HepG2 (cell line): Measurements from ENCODE around the gene HDDC3. TPM values are rescaled to one million over a fixed set of nuclear protein-coding genes. Genes with fewer than 3 reads are reported as not detected.

Experiments used
- ATAC-seq: fragments of 200-7000 bp; cut with Tn5 transposase; 3 replicates; pipeline ENCODE4 v1.9.1; 2020; ENCODE audit warnings: mild to moderate bottlenecking, moderate library complexity
- BruUV-seq: library from RNA; stranded (reverse); fragments of 400-500 nt; replicated peaks from 2 replicates; lab custom pipeline; 2021; lab: Mats Ljungman, UMichigan
- CTCF ChIA-PET: fragments of 300-600 bp; formaldehyde crosslinking; extraction: SDS; loops from one replicate; lab custom pipeline; 2021; ENCODE audit warnings: low total read pairs, inconsistent platforms, low intra/inter-chr PET ratio; lab: Yijun Ruan, JAX
- POLR2A ChIA-PET: fragments of 350-600 bp; sonication (Branson Sonifier 250); formaldehyde crosslinking; loops from one replicate; lab custom pipeline; 2020; ENCODE audit warnings: antibody characterized with exemption, inconsistent platforms; lab: Yijun Ruan, JAX
- DNase-seq: peaks from one replicate; pipeline ENCODE4 v3.0.0-alpha.2; 2015; ENCODE audit warnings: low spot score
- FAIRE-seq: peaks from 3 replicates; lab custom pipeline; 2011; peaks lifted over from hg19 to GRCh38; lab: Jason Lieb, UNC
- H2AFZ ChIP-seq: one replicate; pipeline ENCODE4 v1.6.1; 2011; ENCODE audit warnings: low read length, inconsistent platforms
- H3K27ac ChIP-seq: fragments of 300-600 bp; 3 replicates; pipeline ENCODE4 v1.8.0; 2011; ENCODE audit warnings: mixed run types, mild to moderate bottlenecking, mixed read lengths, low read length, inconsistent platforms; ENCODE audit not compliant: insufficient read depth; ENCODE audit errors: extremely low read length
- H3K27me3 ChIP-seq, 2 experiments: fragments of 200-600 bp in 1 of 2; 2 replicates in 1 of 2; 3 replicates in 1 of 2; pipeline versions ENCODE4 v1.6.0 to v1.8.0; 2011; ENCODE audit warnings: low read length in 2 of 2, mild to moderate bottlenecking in 2 of 2, moderate library complexity in 2 of 2, inconsistent platforms in 1 of 2; ENCODE audit not compliant: insufficient read depth in 2 of 2, control insufficient read depth in 1 of 2
- H3K36me3 ChIP-seq, 2 experiments: fragments of 200-600 bp in 1 of 2; replicated peaks in 1 of 2; 2 replicates in 1 of 2; 3 replicates in 1 of 2; pipeline versions ENCODE4 v1.5.1 to v1.8.0; 2011; ENCODE audit warnings: low read length in 2 of 2, inconsistent platforms in 1 of 2; ENCODE audit not compliant: insufficient read depth in 2 of 2, control insufficient read depth in 1 of 2
- H3K4me1 ChIP-seq: 2 replicates; pipeline ENCODE4 v1.5.1; 2012; ENCODE audit warnings: low read length, inconsistent platforms; ENCODE audit not compliant: insufficient read depth
- H3K4me2 ChIP-seq: 2 replicates; pipeline ENCODE4 v1.6.0; 2011; ENCODE audit warnings: low read depth, low read length, inconsistent platforms
- H3K4me3 ChIP-seq, 3 experiments: fragments of 200-600 bp in 1 of 3; sonication (generic), shearing (Covaris generic) in 1 of 3; replicated peaks in 1 of 3; 2 replicates each; pipeline ENCODE4 v1.5.1; 2011 to 2016; ENCODE audit warnings: low read length in 3 of 3, inconsistent platforms in 2 of 3, low read depth in 2 of 3, mild to moderate bottlenecking in 2 of 3, control low read depth in 1 of 3, mixed read lengths in 1 of 3; ENCODE audit not compliant: insufficient read depth in 1 of 3
- H3K79me2 ChIP-seq: one replicate; pipeline ENCODE4 v1.6.1; 2011; ENCODE audit warnings: low read length, inconsistent platforms; ENCODE audit not compliant: insufficient read depth
- H3K9ac ChIP-seq: 2 replicates; pipeline ENCODE4 v1.6.0; 2011; ENCODE audit warnings: mild to moderate bottlenecking, low read depth, low read length, inconsistent platforms; ENCODE audit not compliant: insufficient read depth
- H3K9me3 ChIP-seq: 2 replicates; pipeline ENCODE4 v1.5.1; 2012; ENCODE audit warnings: mild to moderate bottlenecking, low read length
- H4K20me1 ChIP-seq: 2 replicates; pipeline ENCODE4 v1.6.0; 2011; ENCODE audit warnings: inconsistent platforms, mild to moderate bottlenecking, low read length, moderate library complexity; ENCODE audit not compliant: insufficient read depth
- AHR ChIP-seq: IDR thresholded peaks from 2 replicates; pipeline ENCODE4 v1.6.1; 2018; ENCODE audit warnings: missing genetic modification reagents, missing compliant biosample characterization
- ARID3A ChIP-seq: IDR thresholded peaks from 2 replicates; pipeline ENCODE4 v1.6.1; 2012; ENCODE audit warnings: low read depth, low read length, improper control_type of control experiment
- ATF3 ChIP-seq: sonication (generic); formaldehyde crosslinking; IDR thresholded peaks from 2 replicates; pipeline ENCODE4 v1.4.0; 2020; ENCODE audit warnings: missing genetic modification reagents
- BCL3 ChIP-seq: sonication (generic); formaldehyde crosslinking; IDR thresholded peaks from 2 replicates; pipeline ENCODE4 v1.5.1; 2020; ENCODE audit warnings: mild to moderate bottlenecking, missing genetic modification reagents, moderate library complexity
- DNMT3B ChIP-seq: conservative IDR thresholded peaks from 2 replicates; pipeline ENCODE4 v1.6.1; 2016; ENCODE audit warnings: missing biosample characterization, control low read depth
- KDM3A ChIP-seq: IDR thresholded peaks from 2 replicates; pipeline ENCODE4 v1.6.1; 2018; ENCODE audit warnings: low read depth, missing compliant biosample characterization
- KMT2B ChIP-seq: IDR thresholded peaks from 2 replicates; pipeline ENCODE4 v1.6.1; 2016; ENCODE audit warnings: missing genetic modification reagents, missing compliant biosample characterization
- MXD4 ChIP-seq: IDR thresholded peaks from 2 replicates; pipeline ENCODE4 v1.6.1; 2016; ENCODE audit warnings: mild to moderate bottlenecking, missing biosample characterization, missing genetic modification reagents
- MYC ChIP-seq: sonication (generic); formaldehyde crosslinking; IDR thresholded peaks from 2 replicates; pipeline ENCODE4 v1.9.0; 2021; ENCODE audit warnings: missing genetic modification reagents, borderline replicate concordance
- MYNN ChIP-seq: sonication (generic); formaldehyde crosslinking; IDR thresholded peaks from 2 replicates; pipeline ENCODE4 v1.4.0; 2020; ENCODE audit warnings: mild to moderate bottlenecking, low read depth, missing genetic modification reagents
- NFE2L1 ChIP-seq: sonication (generic); formaldehyde crosslinking; IDR thresholded peaks from 2 replicates; pipeline ENCODE4 v1.4.0; 2020; ENCODE audit warnings: missing genetic modification reagents, mild to moderate bottlenecking, borderline replicate concordance
- PPARG ChIP-seq: conservative IDR thresholded peaks from 2 replicates; pipeline ENCODE4 v1.6.1; 2016; ENCODE audit warnings: missing biosample characterization, missing genetic modification reagents
- TBX2 ChIP-seq: sonication (generic); formaldehyde crosslinking; IDR thresholded peaks from 2 replicates; pipeline ENCODE4 v1.5.0; 2020; ENCODE audit warnings: missing genetic modification reagents, mild to moderate bottlenecking, borderline replicate concordance
- THRA ChIP-seq: sonication (generic); formaldehyde crosslinking; IDR thresholded peaks from 2 replicates; pipeline ENCODE4 v1.4.0; 2020; ENCODE audit warnings: missing genetic modification reagents, borderline replicate concordance
- ZBTB14 ChIP-seq: sonication (generic); formaldehyde crosslinking; IDR thresholded peaks from 2 replicates; pipeline ENCODE4 v1.4.0; 2020; ENCODE audit warnings: missing genetic modification reagents
- ZNF563 ChIP-seq: sonication (generic); formaldehyde crosslinking; IDR thresholded peaks from 2 replicates; pipeline ENCODE4 v1.8.0; 2022; ENCODE audit warnings: mild to moderate bottlenecking, moderate library complexity, missing genetic modification reagents
- WGBS: methylation state at CpG from one replicate; pipeline ENCODE4 v1.1.6; 2017; ENCODE audit warnings: low lambda C conversion rate; 5-methylcytosine and 5-hydroxymethylcytosine counted together
- in situ Hi-C: cut with HindIII; loops from 2 replicates; pipeline ENCODE4 v1.10.0; 2017; ENCODE audit warnings: low pct_unique_long_range_greater_than_20kb; ENCODE audit not compliant: extremely low pct_ligation_motif_present
- intact Hi-C: fragments of 100-400 bp; cut with micrococcal nuclease; formaldehyde crosslinking; loops from one replicate; pipeline ENCODE4 v1.10.0; 2022; ENCODE audit not compliant: unreplicated experiment
- polyA plus RNA-seq, 8 experiments: library from polyadenylated mRNA; depleted of rRNA in 3 of 8; stranded (reverse) in 7 of 8; unstranded in 1 of 8; fragments of >200 nt; fragmentation: Illumina TruSeq in 4 of 8; extraction: Trizol in 4 of 8; gene quantifications; 2 replicates each; pipeline versions ENCODE4 v1.2.1 to v1.2.3, GENCODE V29; 2011 to 2016; ENCODE audit warnings: low read depth in 4 of 8, missing spikeins in 1 of 8, mixed read lengths in 1 of 8; ENCODE audit not compliant: insufficient read depth in 1 of 8
- total RNA-seq, 5 experiments: library from RNA; depleted of rRNA; stranded (reverse); fragments of >200 nt; fragmentation: Illumina TruSeq; extraction: Trizol; gene quantifications; 2 replicates each; pipeline ENCODE4 v1.2.3, GENCODE V29; 2016; ENCODE audit warnings: low read depth in 1 of 5

Gene HDDC3
- total and polyA plus RNA-seq, 2 of the 13 experiments (the other 11 are each of a cell fraction or from before 2014, with no cell fraction given) = 18.7 to 28.3 TPM

GRCh38 chr15:90902040-90902839, 30.1 kb downstream of the HDDC3 start:
- FAIRE-seq (peak; percentile 51), DNase-seq (peak; percentile 64), ATAC-seq (peak; percentile 85)
- intact Hi-C loops (loop anchor here (1.0 kb wide), 1 partner anchor 32 kb away; no protein-coding TSS in a partner anchor), in situ Hi-C loops (no loop called here)
- no peaks in the 10 kb centered on the region for H4K20me1 ChIP-seq
- H3K4me1 ChIP-seq = peaks cover 20% of the 10 kb centered on the region
- no peaks in the 10 kb centered on the region for H3K9me3 ChIP-seq
- peak overlapping the region; percentile 77 for H2AFZ ChIP-seq
- H3K36me3 ChIP-seq = peaks cover 7 to 21% of the 10 kb centered on the region in 2 experiments; a peak in 4 of 5 replicates
- 5% methylated on average over 3 of the region's 71 CpGs for WGBS
- POLR2A ChIA-PET = interaction anchor here (1.0 to 4.4 kb wide), 10 partner anchors 9 to 185 kb away, joined by 3 to 45 read pairs (median 8); partner anchors contain the start of genes BLM, FES, HDDC3 and RCCD1
- peak overlapping the region; percentile 83 for H3K4me2 ChIP-seq
- H3K4me3 ChIP-seq = peak overlapping the region; percentile 71 to 89 (median 81)
- peak overlapping the region; percentile 77 for H3K9ac ChIP-seq
- no peaks in the 10 kb centered on the region for H3K79me2 ChIP-seq
- peak overlapping the region; percentile 64 for H3K27ac ChIP-seq
- CTCF ChIA-PET = interaction anchor here (0.7 to 1.9 kb wide), 2 partner anchors 29 to 33 kb away, joined by 3 to 5 read pairs; partner anchors contain the start of gene UNC45A
- peaks cover 0 to 1% of the 10 kb centered on the region in 2 experiments; a peak in 1 of 5 replicates for H3K27me3 ChIP-seq
- BruUV-seq = TSS peak; percentile 49
- peak; percentile 72; the same call in 1 of the 2 replicates for TF ChIP-seq AHR (CRISPR knock-in tag)
- TF ChIP-seq KDM3A (CRISPR knock-in tag) = 0 out of 2 replicates have a peak, but pooled peaks have one; percentile 63
- TF ChIP-seq NFE2L1 (CRISPR knock-in tag) = no peak
- TF ChIP-seq BCL3 (CRISPR knock-in tag) = no peak
- peak; percentile 28; the same call in 1 of the 2 replicates for TF ChIP-seq ZBTB14 (CRISPR knock-in tag)
- 0 out of 2 replicates have a peak, but pooled peaks have one; percentile 49 for TF ChIP-seq MXD4 (CRISPR knock-in tag)
- TF ChIP-seq THRA = peak; percentile 63; the same call in 1 of the 2 replicates
- peak; percentile 50; the same call in 1 of the 2 replicates for TF ChIP-seq MYC (CRISPR knock-in tag)
- 0 out of 2 replicates have a peak, but pooled peaks have one; percentile 58 for TF ChIP-seq MYNN (CRISPR knock-in tag)
- TF ChIP-seq ZNF563 (CRISPR knock-in tag) = 0 out of 2 replicates have a peak, but pooled peaks have one; percentile 5
- peak; percentile 45; the same call in 1 of the 2 replicates for TF ChIP-seq PPARG (CRISPR knock-in tag)
- TF ChIP-seq DNMT3B (CRISPR knock-in tag) = 0 out of 2 replicates have a peak, but pooled peaks have one; percentile 48
- no peak for TF ChIP-seq ARID3A
- 0 out of 2 replicates have a peak, but pooled peaks have one; percentile 23 for TF ChIP-seq TBX2 (CRISPR knock-in tag)
- peak; percentile 67; the same call in 1 of the 2 replicates for TF ChIP-seq KMT2B
- TF ChIP-seq ATF3 (CRISPR knock-in tag) = peak; percentile 53; the same call in 1 of the 2 replicates
